NCI-H146 treated with DMSO at 0.1 percent for 48 hours (cell line): ENCODE data around the gene REG1A.

Experiments
- DNase-seq: peaks from one replicate; lab custom pipeline; 2025; ENCODE audit not compliant: unreplicated experiment; lab: John Stamatoyannopoulos, UW

REG1A gene

GRCh38 chr2:79120194-79120713 lies at the start of gene REG1A:
TSS of gene REG1A (plus strand) at chr2:79120488. CDS start at chr2:79120862, 374 bp downstream.
- DNase-seq, result no peak

GRCh38 chr2:79071078-79071477 lies 49.2 kb upstream of the REG1A start:
- no peak for DNase-seq

GRCh38 chr2:79082987-79083386 lies 37.3 kb upstream of the REG1A start:
- no peak for DNase-seq

- no peak for DNase-seq
These were observed 36.6 kb upstream of the REG1A start for GRCh38 chr2:79083597-79084251.

- DNase-seq, result no peak
These were observed 35.7 kb upstream of the REG1A start for GRCh38 chr2:79084495-79085135.

GRCh38 chr2:79085382-79085781 lies 34.9 kb upstream of the REG1A start:
- no peak for DNase-seq

GRCh38 chr2:79086255-79086654 lies 34.0 kb upstream of the REG1A start:
- no peak for DNase-seq

GRCh38 chr2:79087785-79088364 lies 32.4 kb upstream of the REG1A start, which contains the start of gene REG1B:
TSS of gene REG1B (minus strand) at chr2:79087993. CDS start at chr2:79087612, 381 bp downstream.
- no peak for DNase-seq

GRCh38 chr2:79090693-79091092 lies 29.6 kb upstream of the REG1A start:
- no peak for DNase-seq

GRCh38 chr2:79097843-79098242 lies 22.4 kb upstream of the REG1A start:
- no peak for DNase-seq

GRCh38 chr2:79099140-79099686 lies 21.1 kb upstream of the REG1A start:
- DNase-seq, result no peak

GRCh38 chr2:79100285-79100684 lies 20.0 kb upstream of the REG1A start:
- no peak for DNase-seq

GRCh38 chr2:79101024-79101423 lies 19.3 kb upstream of the REG1A start:
- DNase-seq, result no peak

- no peak for DNase-seq
These were observed 17.1 kb upstream of the REG1A start for GRCh38 chr2:79103214-79103613.

GRCh38 chr2:79105259-79105658 lies 15.0 kb upstream of the REG1A start:
- DNase-seq, result no peak

GRCh38 chr2:79112269-79112668 lies 8.0 kb upstream of the REG1A start:
- no peak for DNase-seq

- no peak for DNase-seq
These were observed 5.3 kb upstream of the REG1A start for GRCh38 chr2:79114797-79115494.

- no peak for DNase-seq
These were observed 3.0 kb upstream of the REG1A start for GRCh38 chr2:79116997-79117928.

GRCh38 chr2:79122676-79123075 lies 2.4 kb downstream of the REG1A start:
- no peak for DNase-seq
